M059J (cell line): ENCODE measurements around the gene DPP3. TPM values are rescaled to one million over a fixed set of nuclear protein-coding genes. Genes with fewer than 3 reads are reported as not detected.
"Not testable (repeated sequence)": the region's sequence is repeated elsewhere in the genome, so short reads cannot be mapped to it uniquely, and the experiment has no call there.

Source experiments
- DNase-seq: peaks from one replicate; pipeline ENCODE4 v3.0.0-alpha.2; 2012; ENCODE audit warnings: low read depth
- total RNA-seq: library from RNA; depleted of rRNA; stranded (reverse); fragments of >200 nt; shearing (Covaris generic); gene quantifications from 2 replicates; pipeline ENCODE4 v1.2.3, GENCODE V29; 2014; rRNA removed

DPP3 gene, protein sequence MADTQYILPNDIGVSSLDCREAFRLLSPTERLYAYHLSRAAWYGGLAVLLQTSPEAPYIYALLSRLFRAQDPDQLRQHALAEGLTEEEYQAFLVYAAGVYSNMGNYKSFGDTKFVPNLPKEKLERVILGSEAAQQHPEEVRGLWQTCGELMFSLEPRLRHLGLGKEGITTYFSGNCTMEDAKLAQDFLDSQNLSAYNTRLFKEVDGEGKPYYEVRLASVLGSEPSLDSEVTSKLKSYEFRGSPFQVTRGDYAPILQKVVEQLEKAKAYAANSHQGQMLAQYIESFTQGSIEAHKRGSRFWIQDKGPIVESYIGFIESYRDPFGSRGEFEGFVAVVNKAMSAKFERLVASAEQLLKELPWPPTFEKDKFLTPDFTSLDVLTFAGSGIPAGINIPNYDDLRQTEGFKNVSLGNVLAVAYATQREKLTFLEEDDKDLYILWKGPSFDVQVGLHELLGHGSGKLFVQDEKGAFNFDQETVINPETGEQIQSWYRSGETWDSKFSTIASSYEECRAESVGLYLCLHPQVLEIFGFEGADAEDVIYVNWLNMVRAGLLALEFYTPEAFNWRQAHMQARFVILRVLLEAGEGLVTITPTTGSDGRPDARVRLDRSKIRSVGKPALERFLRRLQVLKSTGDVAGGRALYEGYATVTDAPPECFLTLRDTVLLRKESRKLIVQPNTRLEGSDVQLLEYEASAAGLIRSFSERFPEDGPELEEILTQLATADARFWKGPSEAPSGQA
- 60.3 and 106 TPM in 2 replicates for total RNA-seq

DNA sequence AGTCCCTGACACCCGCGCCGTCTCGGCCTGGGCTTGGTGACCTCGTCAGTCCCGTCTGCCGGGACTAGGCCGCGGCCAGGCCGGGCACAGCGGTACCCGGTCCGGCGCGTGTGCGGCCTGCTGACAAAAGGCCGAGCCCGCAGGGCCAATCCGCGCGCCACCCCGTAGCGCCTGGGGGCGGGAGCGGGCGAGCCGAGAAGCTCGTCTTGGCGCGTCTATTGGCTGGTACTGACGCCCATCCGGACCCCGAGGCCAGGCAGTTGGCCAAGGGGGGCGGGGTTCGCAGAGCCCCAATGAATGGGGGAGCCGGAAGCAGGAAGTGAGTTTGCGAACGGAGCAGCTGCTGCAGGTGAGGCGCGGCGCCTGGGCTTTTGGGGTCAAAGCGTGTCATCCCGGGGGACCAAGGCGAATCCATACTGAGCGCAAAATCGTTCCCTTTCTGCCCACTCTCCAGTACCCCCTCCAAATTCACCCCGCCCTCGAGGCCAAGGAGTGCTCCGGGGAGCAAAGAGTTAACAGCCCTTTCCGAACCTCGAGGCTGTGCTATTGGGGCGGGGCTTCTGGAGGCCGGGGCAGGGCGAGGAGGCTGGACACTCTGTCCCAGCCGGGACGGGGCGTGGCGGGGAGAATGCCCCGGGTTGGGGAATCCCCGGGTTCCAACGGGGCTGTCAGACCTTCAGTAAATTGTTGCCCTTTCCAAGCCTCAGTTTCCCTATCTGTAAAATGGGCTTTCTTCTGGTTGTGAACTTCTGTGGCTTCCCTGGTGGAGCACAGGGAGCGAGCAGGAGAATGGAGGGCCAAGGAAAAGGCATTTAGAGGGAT lies at the start of gene DPP3:
Gene DPP3, plus strand, starts transcription at position 318 of the 822 bp plus-strand sequence. CDS start 1,767 bp downstream, outside the sequence.
- peak; percentile 96 for DNase-seq

DNA sequence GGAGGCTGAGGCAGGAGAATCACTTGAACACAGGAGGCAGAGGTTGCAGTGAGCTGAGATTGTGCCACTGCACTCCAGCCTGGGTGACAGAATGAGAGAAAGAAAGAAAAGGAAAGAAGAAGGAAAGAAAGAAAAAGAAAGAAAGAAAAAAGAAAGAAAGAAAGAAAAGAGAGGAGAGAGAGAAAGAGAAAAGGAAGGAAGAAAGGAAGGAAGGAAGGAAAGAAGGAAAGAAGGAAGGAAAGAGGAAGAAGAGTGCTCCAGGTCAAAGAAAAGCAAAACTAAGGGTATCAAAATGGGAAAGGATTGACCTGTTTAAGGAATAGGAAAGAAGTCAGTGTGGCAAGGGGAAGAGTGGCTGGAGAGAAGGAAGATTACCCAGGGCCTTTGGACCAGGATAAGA lies 48.9 kb upstream of the DPP3 start:
- not testable (repeated sequence) for DNase-seq

DNA sequence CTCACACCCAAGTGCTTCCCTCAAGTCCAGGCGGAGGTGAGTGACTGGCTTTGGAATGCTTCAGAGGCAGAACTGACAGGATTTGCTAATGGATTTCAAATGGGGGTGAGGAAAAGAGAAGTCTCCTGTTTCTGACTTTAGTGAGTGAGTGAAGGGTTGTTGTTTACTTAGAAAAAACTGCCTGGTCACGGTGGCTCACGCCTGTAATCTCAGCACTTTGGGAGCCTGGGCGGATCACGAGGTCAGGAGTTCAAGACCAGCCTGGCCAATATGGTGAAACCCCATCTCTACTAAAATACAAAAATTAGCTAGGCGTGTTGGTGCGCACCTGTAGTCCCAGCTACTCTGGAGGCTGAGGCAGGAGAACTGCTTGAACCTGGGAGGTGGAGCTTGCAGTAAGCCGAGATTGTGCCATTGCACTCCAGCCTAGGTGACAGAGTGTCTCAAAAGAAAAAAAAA lies 48.3 kb upstream of the DPP3 start:
- DNase-seq, result not testable (repeated sequence)

DNA sequence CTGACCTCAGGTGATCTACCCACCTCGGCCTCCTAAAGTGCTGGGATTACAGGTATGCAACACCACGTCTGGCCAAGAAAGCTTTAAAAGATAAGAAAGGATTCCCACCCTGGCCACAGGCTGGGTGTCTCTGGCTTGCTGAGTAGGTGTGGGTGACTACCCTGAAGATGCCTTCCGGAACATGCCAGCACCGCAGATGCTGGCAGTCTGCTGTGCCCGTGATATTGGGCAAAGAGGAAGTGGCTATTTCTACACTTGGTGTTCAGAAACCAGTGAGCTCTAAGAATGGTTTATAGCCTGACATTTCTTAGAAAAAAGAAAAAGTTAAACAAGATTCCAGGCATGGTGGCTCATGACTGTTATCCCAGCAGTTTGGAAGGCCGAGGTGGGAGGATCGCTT lies 47.6 kb upstream of the DPP3 start:
- no peak for DNase-seq

DNA sequence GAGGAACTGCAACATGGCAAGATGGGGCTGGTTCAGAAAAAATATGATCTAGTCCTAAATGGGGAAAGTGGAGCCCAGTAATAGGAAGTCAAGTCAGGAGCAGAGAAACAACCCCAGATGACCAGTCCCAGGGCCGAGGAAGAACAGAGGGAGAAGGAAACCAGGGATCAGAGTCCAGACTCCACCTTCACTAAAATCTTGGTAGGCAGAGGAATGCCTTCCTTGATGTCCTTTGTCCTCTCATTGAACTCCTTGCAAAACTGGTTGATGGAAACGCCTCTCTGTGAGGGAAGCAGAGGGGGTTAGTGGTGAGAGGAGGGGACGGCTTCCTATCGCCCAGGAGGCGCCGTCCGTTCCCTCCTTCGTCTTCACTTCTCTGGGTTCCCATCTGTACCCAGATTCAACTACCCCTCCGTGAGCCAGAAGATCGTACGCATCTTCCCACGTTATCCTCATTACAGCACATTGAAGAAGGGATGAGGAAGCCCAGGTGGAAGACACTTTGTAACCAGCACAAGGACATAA lies 42.2 kb upstream of the DPP3 start:
- no peak for DNase-seq

DNA sequence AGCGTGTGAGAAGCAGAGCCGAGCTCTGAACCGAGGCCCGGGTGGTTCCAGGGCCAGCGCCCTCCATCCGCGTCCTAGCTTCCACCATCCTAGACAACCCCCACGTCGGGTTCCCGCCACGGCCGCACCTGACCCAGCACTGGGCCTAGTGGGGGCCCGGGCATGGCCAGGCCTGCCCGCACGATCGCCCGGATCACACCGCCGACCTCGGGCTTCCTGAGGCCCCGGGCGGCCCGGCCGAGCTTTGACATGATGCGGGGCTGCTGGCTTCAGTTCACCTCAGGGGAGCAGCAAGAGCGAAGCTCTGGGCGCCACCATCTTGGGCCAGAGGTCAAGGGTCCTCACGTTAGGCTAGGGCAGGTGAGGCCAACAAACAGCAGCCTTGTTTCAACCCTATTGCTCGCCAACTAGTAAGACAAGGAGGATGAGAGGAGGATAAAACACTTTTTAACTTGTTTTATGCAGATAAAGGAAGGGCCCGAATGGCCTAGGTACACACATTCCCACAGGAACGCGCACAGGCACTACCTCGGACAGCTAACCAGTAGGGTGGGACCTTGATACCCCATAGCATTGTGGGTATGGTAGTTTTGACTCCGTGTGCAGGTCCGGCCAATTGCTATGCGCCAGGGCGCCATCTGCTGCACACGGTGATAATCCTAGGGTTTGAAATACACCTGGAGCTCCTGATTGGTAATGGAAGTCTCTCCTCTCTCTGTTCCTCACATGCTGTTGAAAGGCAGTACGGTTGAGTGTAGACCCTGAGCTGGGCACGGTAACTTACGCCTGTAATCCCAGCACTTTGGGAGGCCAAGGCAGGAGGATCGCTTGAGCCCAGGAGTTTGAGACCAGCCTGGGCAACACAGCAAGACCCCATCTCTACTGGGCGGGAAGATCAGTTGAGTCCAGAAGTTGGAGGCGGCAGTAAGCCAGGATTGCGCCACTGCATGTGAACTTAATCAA lies 41.4 kb upstream of the DPP3 start, which contains the start of gene MRPL11:
Gene MRPL11, minus strand, starts transcription at position 345 of the 963 bp plus-strand sequence. Its CDS starts 94 bp downstream, at position 251.
- peak; percentile 93 for DNase-seq

DNA sequence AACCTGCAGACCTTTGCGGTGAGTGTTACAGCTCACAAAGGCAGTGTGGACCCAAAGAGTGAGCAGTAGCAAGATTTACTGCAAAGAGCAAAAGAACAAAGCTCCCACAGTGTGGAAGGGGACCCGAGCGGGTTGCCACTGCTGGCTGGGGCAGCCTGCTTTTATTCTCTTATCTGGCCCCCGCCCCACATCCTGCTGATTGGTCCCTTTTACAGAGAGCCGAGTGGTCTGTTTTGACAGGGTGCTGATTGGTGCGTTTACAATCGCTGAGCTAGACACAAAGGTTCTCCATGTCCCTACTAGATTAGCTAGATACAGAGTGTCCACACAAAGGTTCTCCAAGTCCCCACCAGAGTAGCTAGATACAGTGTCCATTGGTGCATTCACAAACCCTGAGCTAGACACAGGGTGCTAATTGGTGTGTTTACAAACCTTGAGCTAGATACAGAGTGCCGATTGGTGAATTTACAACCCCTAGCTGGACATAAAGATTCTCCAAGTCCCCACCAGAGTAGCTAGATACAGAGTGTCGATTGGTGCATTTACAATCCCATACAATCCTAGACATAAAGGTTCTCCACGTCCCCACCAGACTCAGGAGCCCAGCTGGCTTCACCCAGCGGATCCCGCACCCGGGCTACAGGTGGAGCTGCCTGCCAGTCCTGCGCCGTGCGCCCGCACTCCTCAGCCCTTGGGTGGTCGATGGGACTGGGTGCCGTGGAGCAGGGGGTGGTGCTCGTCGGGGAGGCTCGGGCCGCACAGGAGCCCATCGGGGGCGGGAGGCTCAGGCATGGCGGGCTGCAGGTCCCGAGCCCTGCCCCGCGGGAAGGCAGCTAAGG lies 39.9 kb upstream of the DPP3 start:
- not testable (repeated sequence) for DNase-seq

DNA sequence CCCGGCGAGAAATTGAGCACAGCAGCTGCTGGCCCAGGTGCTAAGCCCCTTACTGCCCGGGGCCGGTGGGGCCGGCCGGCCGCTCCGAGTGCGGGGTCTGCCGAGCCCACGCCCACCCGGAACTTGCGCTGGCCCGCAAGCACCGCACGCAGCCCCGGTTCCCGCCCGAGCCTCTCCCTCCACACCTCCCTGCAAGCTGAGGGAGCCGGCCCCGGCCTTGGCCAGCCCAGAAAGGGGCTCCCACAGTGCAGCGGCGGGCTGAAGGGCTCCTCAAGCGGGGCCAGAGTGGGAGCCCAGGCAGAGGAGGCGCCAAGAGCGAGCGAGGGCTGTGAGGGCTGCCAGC lies 39.3 kb upstream of the DPP3 start:
- DNase-seq, result not testable (repeated sequence)

DNA sequence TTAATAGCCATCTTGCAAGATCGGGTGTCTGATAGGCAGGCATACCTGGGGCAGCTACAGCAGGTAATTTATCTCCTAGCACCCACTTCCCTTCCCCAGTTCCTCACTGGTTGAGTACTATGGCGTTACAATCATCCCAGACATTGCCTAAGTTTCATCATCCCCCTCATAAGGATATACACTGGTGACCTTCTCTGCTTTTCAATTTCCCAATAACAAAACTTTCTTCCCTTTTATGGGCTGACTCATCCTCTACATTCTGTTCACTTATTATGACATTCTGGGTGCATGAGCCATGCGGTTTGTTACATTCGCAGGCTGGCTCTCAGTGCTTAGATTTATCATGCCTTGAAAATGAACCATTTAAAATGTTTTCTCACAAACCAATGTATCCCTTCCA lies 36.6 kb upstream of the DPP3 start:
- DNase-seq, result peak; percentile 95

DNA sequence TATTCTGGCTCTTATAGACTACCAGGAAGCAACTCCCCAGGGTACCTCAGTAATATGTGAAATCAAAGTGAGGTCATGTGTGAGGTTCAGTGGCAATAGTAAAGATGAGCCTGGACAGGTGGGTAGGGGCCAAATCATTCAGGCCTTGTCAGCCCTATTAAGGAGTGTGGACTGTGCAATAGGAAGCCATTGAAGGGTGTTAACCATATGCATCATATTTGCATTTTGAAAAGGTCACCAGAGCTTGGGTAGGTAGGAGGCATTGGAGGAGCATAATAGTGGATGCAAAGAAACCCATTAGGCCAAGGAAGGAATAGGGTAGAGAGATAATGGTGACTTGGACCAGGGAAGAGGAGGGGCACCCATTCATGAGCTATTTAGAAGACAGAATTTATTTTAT lies 33.2 kb upstream of the DPP3 start:
- no peak for DNase-seq

DNA sequence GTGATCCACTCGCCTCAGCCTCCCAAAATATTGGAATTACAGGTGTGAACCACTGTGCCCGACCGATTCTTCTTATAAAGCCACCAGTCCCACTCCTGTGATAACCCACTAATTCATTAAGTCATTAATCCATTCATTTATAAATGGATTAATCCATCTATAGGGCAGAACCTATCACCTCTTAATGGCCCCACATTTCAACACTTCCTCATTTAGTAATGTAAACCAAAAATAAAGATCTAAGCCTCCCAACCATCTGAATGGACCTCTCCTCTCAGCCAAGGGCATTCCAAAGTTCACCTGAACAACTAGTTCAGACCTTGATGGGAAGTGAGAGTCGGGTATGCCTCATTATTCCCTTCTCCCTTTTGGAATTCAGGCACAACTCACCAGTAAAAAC lies 31.7 kb upstream of the DPP3 start:
- DNase-seq, result no peak

DNA sequence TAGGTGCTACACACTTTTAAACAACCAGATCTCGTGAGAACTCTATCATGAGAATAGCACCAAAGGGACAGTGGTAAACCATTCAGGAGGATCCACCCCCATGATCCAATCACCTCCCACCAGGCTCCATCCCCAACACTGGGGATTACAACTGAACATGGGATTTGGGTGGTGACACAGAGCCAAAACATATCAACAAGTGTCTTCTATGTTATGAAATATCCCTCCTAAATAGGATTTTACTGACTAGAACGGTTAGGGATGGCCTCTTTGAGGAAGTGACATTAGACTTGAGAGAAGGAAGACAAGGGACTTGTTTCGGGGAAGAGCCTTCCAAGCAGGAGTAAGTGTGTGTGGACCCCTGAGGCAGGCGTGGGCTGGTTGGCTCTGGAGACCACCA lies 29.7 kb upstream of the DPP3 start:
- DNase-seq, result no peak

DNA sequence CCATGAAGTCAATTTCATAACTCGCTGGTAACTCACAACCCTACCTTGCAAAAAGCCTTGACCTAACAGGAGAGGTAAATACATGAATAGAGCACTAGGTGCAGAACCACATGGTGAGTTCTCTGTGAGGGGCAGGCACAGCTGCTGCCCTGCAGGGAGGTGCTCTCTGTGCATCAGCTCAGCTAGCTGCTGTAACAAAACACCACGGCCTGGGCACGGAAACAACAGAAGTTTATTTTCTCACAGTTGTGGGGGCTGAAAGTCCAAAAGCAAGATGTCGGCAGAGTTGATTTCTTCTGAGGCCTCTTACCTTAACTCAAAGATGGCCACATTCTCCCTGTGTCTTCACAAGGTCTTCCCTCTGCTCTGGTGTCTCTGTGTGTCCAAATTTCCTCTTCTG lies 28.6 kb upstream of the DPP3 start:
- DNase-seq, result no peak

DNA sequence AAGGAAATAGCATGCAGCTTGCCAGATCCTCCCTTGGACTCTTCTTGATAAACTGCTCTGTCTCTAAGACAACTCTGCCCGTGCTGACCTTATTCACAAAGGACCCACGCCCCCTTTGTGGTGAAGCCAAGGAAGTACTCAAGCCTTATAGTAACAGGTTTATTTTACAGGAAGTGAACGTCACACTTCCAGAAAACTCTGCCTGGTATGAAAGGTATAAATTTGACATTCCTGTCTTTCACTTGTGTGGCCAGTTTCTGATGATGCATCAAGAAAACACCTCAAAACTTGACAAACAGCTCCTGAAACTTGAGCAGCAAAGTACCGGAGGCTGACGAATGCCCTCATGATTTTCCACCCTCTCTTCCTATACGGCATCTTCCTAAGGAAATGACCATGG lies 26.0 kb upstream of the DPP3 start:
- DNase-seq, result peak; percentile 67

DNA sequence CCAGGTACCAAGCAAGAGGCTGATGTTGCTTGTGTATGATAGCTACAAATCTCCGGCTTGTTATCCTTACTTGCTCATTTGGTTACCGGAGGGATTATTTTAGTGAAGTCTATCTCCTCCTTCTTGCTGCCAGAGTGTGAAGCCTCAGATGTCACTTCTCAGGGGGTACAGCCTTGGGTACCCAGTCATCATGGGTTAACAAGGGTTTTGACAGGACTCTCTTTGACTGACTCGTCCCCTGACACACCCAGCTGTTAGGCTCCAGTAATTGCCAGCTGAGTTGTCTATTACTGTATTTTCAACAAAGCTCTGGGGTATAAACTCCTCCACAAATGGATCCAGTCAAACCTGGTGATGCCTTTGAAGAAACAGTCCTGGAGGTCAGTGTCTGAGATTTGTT lies 25.4 kb upstream of the DPP3 start:
- DNase-seq, result no peak

DNA sequence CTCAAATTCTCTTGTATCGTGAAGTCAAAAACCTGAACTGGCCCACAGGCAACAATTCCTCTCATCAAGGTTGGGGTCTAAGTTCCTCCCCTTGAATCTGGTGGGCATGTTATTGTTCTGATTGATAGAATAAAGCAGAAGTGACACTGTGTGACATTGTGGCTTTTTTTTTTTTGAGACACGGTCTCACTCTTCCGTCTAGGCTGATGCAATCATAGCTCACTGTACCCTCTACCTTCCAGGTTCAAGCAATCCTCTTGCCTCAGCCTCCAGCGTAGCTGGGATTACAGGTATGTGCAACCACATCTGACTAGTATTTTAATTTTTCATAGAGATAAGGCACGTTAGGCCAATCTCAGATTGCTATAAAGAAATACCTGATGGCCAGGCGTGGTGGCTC lies 22.4 kb upstream of the DPP3 start:
- DNase-seq, result no peak

DNA sequence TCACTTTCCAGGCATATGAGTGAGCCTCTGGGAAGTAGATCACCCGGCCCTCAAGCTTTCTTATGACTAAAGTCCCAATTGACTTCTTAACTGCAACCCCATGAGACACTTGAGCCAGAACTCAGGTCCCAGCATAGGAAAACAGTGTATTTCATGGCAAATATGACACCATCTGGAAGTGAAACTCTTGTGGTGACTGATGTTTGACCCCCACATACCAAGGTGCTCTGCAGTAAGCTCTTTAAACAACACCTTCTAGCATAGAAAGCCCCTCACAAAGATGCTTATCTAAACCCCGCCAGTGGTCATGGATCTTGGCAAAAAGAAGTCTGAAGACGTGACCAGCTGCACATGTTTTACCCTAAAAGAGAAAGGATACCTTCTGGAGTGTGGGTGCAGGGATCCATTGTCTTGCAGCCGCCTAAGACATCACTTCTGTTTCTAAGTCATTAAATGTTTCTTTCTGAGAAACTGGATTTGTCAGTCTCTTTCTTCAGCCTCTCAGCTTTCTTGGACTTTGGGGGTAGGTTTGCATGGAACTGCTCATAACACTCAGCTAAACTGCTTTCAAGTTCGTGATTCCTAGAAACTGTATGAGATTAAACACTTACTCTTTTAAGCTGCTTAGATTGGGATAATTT lies 21.0 kb upstream of the DPP3 start:
- DNase-seq, result no peak

DNA sequence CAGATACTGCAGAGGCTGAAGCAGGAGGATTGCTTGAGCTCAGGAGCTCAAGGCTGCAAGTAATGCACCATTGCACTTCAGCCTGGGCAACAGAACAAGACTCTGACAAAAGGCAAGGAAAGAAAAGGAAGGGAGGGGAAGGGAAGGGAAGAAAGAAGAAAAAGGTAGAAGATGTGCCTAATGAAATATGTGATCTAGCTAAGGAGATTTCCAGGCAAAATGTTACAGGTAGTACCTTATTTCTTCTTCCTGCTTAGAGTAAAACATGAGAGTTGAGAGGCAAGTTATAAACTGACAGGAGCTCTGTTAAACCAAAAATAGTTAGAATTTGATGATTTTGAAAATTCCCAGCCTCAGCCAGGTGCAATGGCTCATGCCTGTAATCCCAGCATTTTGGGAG lies 18.2 kb upstream of the DPP3 start:
- DNase-seq, result no peak

DNA sequence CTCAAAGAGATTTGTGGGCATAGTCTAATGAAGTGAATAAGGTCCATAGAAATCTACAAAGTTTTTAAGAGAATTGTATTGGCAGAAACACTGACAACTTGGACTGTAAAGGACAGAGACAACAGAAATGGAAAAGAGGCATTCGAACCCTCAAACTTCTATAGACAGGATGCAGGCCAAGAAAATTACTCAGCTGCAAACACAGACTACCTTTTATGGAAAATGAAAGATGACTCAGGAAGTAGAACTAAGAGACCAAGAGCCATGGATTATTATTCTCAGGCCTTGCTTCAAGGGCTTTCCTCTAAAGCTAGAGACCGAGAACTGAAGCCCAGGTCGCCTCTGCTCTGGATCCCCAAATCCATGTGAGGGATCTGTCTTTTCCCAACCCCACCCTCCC lies 17.3 kb upstream of the DPP3 start:
- no peak for DNase-seq
